H9 (cell line): Measurements from ENCODE around the gene RIOK3. TPM values are rescaled to one million over a fixed set of nuclear protein-coding genes. Genes with fewer than 3 reads are reported as not detected.

Source experiments
- DNase-seq: peaks from one replicate; pipeline ENCODE4 v3.0.0-alpha.2; 2017
- H2AFZ ChIP-seq: one replicate; pipeline ENCODE4 v1.6.1; 2013; ENCODE audit warnings: mild to moderate bottlenecking, low read length, control low read depth, moderate library complexity
- H2AK5ac ChIP-seq: 2 replicates; pipeline ENCODE4 v1.6.1; 2013; ENCODE audit warnings: low read length, control low read depth, mixed read lengths; ENCODE audit not compliant: insufficient read length
- H2BK120ac ChIP-seq: one replicate; pipeline ENCODE4 v1.6.1; 2013; ENCODE audit warnings: low read depth, mild to moderate bottlenecking, low read length, control low read depth, inconsistent platforms; ENCODE audit not compliant: poor library complexity, severe bottlenecking
- H2BK12ac ChIP-seq: 2 replicates; pipeline ENCODE4 v1.6.1; 2013; ENCODE audit warnings: low read length, control low read depth, mixed read lengths, low read depth; ENCODE audit not compliant: insufficient read length
- H2BK15ac ChIP-seq: 2 replicates; pipeline ENCODE4 v1.6.1; 2013; ENCODE audit warnings: low read depth, low read length, control low read depth
- H2BK20ac ChIP-seq: one replicate; pipeline ENCODE4 v1.6.1; 2013; ENCODE audit warnings: low read depth, mild to moderate bottlenecking, low read length, control low read depth, inconsistent platforms; ENCODE audit not compliant: poor library complexity, severe bottlenecking
- H2BK5ac ChIP-seq: 2 replicates; pipeline ENCODE4 v1.6.1; 2013; ENCODE audit warnings: low read length, control low read depth, mixed read lengths; ENCODE audit not compliant: insufficient read length
- H3K14ac ChIP-seq: 2 replicates; pipeline ENCODE4 v1.6.1; 2013; ENCODE audit warnings: low read length, control low read depth; ENCODE audit not compliant: insufficient read depth
- H3K18ac ChIP-seq: 2 replicates; pipeline ENCODE4 v1.6.1; 2013; ENCODE audit warnings: low read depth, mild to moderate bottlenecking, mixed read lengths, low read length, control low read depth; ENCODE audit not compliant: insufficient read length
- H3K23ac ChIP-seq: 2 replicates; pipeline ENCODE4 v1.6.1; 2013; ENCODE audit warnings: low read length, control low read depth, mixed read lengths, low read depth; ENCODE audit not compliant: insufficient read length
- H3K23me2 ChIP-seq: 2 replicates; pipeline ENCODE4 v1.6.1; 2013; ENCODE audit warnings: low read depth, mild to moderate bottlenecking, mixed read lengths, low read length, control low read depth; ENCODE audit not compliant: insufficient read length, poor library complexity, severe bottlenecking
- H3K27ac ChIP-seq: 2 replicates; pipeline ENCODE4 v1.5.1; 2013; ENCODE audit warnings: low read length, control low read depth, mixed read lengths, low read depth; ENCODE audit not compliant: insufficient read length
- H3K27me3 ChIP-seq: 2 replicates; pipeline ENCODE4 v1.6.1; 2013; ENCODE audit warnings: low read length, control low read depth, inconsistent platforms; ENCODE audit not compliant: insufficient read depth
- H3K4ac ChIP-seq: 2 replicates; pipeline ENCODE4 v1.6.1; 2013; ENCODE audit warnings: low read depth, mild to moderate bottlenecking, control low read depth, inconsistent platforms, low read length, moderate library complexity
- H3K4me1 ChIP-seq: 2 replicates; pipeline ENCODE4 v1.6.1; 2013; ENCODE audit warnings: low read length, control low read depth, inconsistent platforms; ENCODE audit not compliant: insufficient read depth
- H3K4me2 ChIP-seq: 2 replicates; pipeline ENCODE4 v1.6.1; 2013; ENCODE audit warnings: low read length, control low read depth, mixed read lengths; ENCODE audit not compliant: insufficient read length, insufficient read depth
- H3K56ac ChIP-seq: 2 replicates; pipeline ENCODE4 v1.6.1; 2013; ENCODE audit warnings: low read depth, mild to moderate bottlenecking, mixed read lengths, low read length, control low read depth; ENCODE audit not compliant: insufficient read length
- H3K79me1 ChIP-seq: 2 replicates; pipeline ENCODE4 v1.6.1; 2013; ENCODE audit warnings: low read depth, mild to moderate bottlenecking, moderate library complexity, low read length, control low read depth, inconsistent platforms; ENCODE audit not compliant: insufficient read depth, poor library complexity, severe bottlenecking
- H3K79me2 ChIP-seq: 2 replicates; pipeline ENCODE4 v1.6.1; 2013; ENCODE audit warnings: low read length, control low read depth, inconsistent platforms; ENCODE audit not compliant: insufficient read depth
- H3K9ac ChIP-seq: 2 replicates; pipeline ENCODE4 v1.6.1; 2013; ENCODE audit warnings: low read length, control low read depth, mixed read lengths; ENCODE audit not compliant: insufficient read length; ENCODE audit errors: extremely low read depth
- H3K9me3 ChIP-seq: one replicate; pipeline ENCODE4 v1.6.1; 2013; ENCODE audit warnings: low read depth, low read length, inconsistent platforms; ENCODE audit not compliant: control insufficient read depth
- H3T11ph ChIP-seq: one replicate; pipeline ENCODE4 v1.6.1; 2013; ENCODE audit warnings: mild to moderate bottlenecking, low read length, control low read depth, inconsistent platforms
- H4K20me1 ChIP-seq: one replicate; pipeline ENCODE4 v1.6.1; 2013; ENCODE audit not compliant: control insufficient read depth, insufficient read length, insufficient read depth
- H4K5ac ChIP-seq: 2 replicates; pipeline ENCODE4 v1.6.1; 2013; ENCODE audit warnings: low read depth, mild to moderate bottlenecking, mixed read lengths, low read length, control low read depth; ENCODE audit not compliant: insufficient read length
- H4K8ac ChIP-seq: replicated peaks from 2 replicates; pipeline ENCODE4 v1.6.1; 2013; ENCODE audit warnings: low read length, control low read depth, mixed read lengths, low read depth; ENCODE audit not compliant: insufficient read length
- H4K91ac ChIP-seq: 2 replicates; pipeline ENCODE4 v1.6.1; 2013; ENCODE audit warnings: low read depth, mild to moderate bottlenecking, moderate library complexity, mixed read lengths, low read length, control low read depth; ENCODE audit not compliant: insufficient read length
- H3K27ac Mint-ChIP-seq, 3 experiments: 2 replicates in 2 of 3; 3 replicates in 1 of 3; pipeline ENCODE4 v1.8.0; 2020 to 2021; ENCODE audit warnings: mixed read lengths in 3 of 3, mild to moderate bottlenecking in 1 of 3, moderate library complexity in 1 of 3
- H3K27me3 Mint-ChIP-seq: 2 replicates; pipeline ENCODE4 v1.8.0; 2021; ENCODE audit warnings: low read depth, mild to moderate bottlenecking, moderate library complexity, mixed read lengths
- H3K36me3 Mint-ChIP-seq, 3 experiments: 2 replicates in 2 of 3; 3 replicates in 1 of 3; pipeline ENCODE4 v1.8.0; 2020 to 2021; ENCODE audit warnings: low read depth in 3 of 3, mixed read lengths in 3 of 3; ENCODE audit not compliant: insufficient read depth in 1 of 3
- H3K4me1 Mint-ChIP-seq, 2 experiments: 2 replicates each; pipeline ENCODE4 v1.8.0; 2020; ENCODE audit warnings: mixed read lengths in 2 of 2
- H3K4me3 Mint-ChIP-seq, 2 experiments: 2 replicates in 1 of 2; 3 replicates in 1 of 2; pipeline ENCODE4 v1.8.0; 2020 to 2021; ENCODE audit warnings: mild to moderate bottlenecking in 2 of 2, mixed read lengths in 2 of 2, moderate library complexity in 1 of 2
- H3K9me3 Mint-ChIP-seq, 2 experiments: 2 replicates in 1 of 2; 3 replicates in 1 of 2; pipeline ENCODE4 v1.8.0; 2020; ENCODE audit warnings: mild to moderate bottlenecking in 2 of 2, mixed read lengths in 2 of 2, moderate library complexity in 1 of 2
- WGBS: extraction: QIAGEN DNeasy Blood & Tissue Kit; methylation state at CpG from one replicate; pipeline ENCODE4 v1.1.7; 2013; ENCODE audit warnings: missing lambda C conversion rate, low lambda C conversion rate, mixed read lengths; ENCODE audit not compliant: insufficient read length; ENCODE audit errors: extremely low coverage; 5-methylcytosine and 5-hydroxymethylcytosine counted together
- total RNA-seq: library from RNA; stranded (reverse); gene quantifications from 2 replicates; pipeline ENCODE4 v1.2.1, GENCODE V29; 2021
- TF ChIP-seq, protein P1 (sequence below): fragments of 200-600 bp; sonication (generic); conservative IDR thresholded peaks from 3 replicates; pipeline ENCODE4 v1.8.0; 2021; ENCODE audit warnings: antibody characterized with exemption, mild to moderate bottlenecking

Gene RIOK3
- total RNA-seq, 1 experiment from 2014 or later: 34.6 TPM

DNA sequence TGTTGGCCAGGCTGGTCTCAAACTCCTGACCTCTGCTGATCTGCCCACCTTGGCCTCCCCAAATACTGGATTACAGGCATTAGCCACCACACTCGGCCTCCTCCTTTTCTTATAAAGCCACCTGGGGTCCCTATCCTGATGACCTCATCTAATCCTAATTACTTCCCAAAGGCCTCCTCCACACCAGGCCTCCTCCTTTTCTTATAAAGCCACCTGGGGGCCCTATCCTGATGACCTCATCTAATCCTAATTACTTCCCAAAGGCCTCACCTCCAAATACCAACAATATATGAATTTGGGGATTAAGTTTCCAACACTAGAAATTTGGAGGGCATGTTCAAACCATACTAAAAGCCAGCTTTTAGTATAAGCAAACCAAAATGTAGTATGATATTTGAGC lies 40.6 kb downstream of the RIOK3 start:
- no peaks in the 10 kb centered on the region for H3K23me2 ChIP-seq
- H4K5ac ChIP-seq: no peak overlapping the region
- H3K56ac ChIP-seq: no peak overlapping the region
- H2BK12ac ChIP-seq: no peak overlapping the region
- no peak overlapping the region for H2BK5ac ChIP-seq
- H4K20me1 ChIP-seq: no peaks in the 10 kb centered on the region
- no peak overlapping the region for H3K18ac ChIP-seq
- no peak overlapping the region for H3K9ac ChIP-seq
- H3K9me3 Mint-ChIP-seq: peaks cover 2 to 7% of the 10 kb centered on the region in 2 experiments; a peak in 3 of 5 replicates
- H3K27me3 ChIP-seq: no peaks in the 10 kb centered on the region
- no peak overlapping the region for H2AK5ac ChIP-seq
- TF ChIP-seq, protein P1, sequence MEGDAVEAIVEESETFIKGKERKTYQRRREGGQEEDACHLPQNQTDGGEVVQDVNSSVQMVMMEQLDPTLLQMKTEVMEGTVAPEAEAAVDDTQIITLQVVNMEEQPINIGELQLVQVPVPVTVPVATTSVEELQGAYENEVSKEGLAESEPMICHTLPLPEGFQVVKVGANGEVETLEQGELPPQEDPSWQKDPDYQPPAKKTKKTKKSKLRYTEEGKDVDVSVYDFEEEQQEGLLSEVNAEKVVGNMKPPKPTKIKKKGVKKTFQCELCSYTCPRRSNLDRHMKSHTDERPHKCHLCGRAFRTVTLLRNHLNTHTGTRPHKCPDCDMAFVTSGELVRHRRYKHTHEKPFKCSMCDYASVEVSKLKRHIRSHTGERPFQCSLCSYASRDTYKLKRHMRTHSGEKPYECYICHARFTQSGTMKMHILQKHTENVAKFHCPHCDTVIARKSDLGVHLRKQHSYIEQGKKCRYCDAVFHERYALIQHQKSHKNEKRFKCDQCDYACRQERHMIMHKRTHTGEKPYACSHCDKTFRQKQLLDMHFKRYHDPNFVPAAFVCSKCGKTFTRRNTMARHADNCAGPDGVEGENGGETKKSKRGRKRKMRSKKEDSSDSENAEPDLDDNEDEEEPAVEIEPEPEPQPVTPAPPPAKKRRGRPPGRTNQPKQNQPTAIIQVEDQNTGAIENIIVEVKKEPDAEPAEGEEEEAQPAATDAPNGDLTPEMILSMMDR: no peak
- no peak overlapping the region for H4K8ac ChIP-seq
- H2BK120ac ChIP-seq: no peak overlapping the region
- DNase-seq: no peak
- H3K36me3 Mint-ChIP-seq: peaks cover 0 to 3% (median 0%) of the 10 kb centered on the region in 3 experiments; a peak in 1 of 7 replicates
- no peak overlapping the region for H3K23ac ChIP-seq
- H3K4me1 ChIP-seq: no peaks in the 10 kb centered on the region
- H3K4me3 Mint-ChIP-seq: no peak overlapping the region
- no peaks in the 10 kb centered on the region for H3K9me3 ChIP-seq
- peaks cover 4% of the 10 kb centered on the region; the same call in 1 of the 2 replicates for H3K27me3 Mint-ChIP-seq
- no peak overlapping the region for H2BK15ac ChIP-seq
- H3K4me1 Mint-ChIP-seq: 0 out of 4 replicates have a peak, but pooled peaks cover 0 to 4% of the 10 kb centered on the region in 2 experiments
- H3K4me2 ChIP-seq: no peak overlapping the region
- H3K4ac ChIP-seq: no peak overlapping the region
- H3T11ph ChIP-seq: no peak overlapping the region
- WGBS: no CpG with 5 or more reads among the region's 1 CpG
- H3K14ac ChIP-seq: no peak overlapping the region
- no peak overlapping the region for H3K27ac Mint-ChIP-seq
- H4K91ac ChIP-seq: no peak overlapping the region
- no peak overlapping the region for H2AFZ ChIP-seq
- H2BK20ac ChIP-seq: no peak overlapping the region
- no peak overlapping the region for H3K27ac ChIP-seq
- no peaks in the 10 kb centered on the region for H3K79me2 ChIP-seq
- H3K79me1 ChIP-seq: no peaks in the 10 kb centered on the region
